SK-N-SH (cell line): Measurements from ENCODE around the gene MINDY4.

Source experiments
- CTCF ChIP-seq: fragments of 200-600 bp; sonication (generic); IDR thresholded peaks from 2 replicates; pipeline ENCODE4 v1.6.1; 2017; ENCODE audit warnings: antibody characterized with exemption, mild to moderate bottlenecking, moderate library complexity
- EZH2phosphoT487 ChIP-seq: fragments of 200-600 bp; sonication (generic); IDR thresholded peaks from 2 replicates; pipeline ENCODE4 v1.6.1; 2017; ENCODE audit warnings: low read depth, mixed run types, mild to moderate bottlenecking, antibody characterized with exemption, moderate library complexity, borderline replicate concordance
- GATA2 ChIP-seq: sonication (generic); formaldehyde crosslinking; IDR thresholded peaks from 2 replicates; pipeline ENCODE4 v1.5.0; 2020; ENCODE audit warnings: mild to moderate bottlenecking, missing genetic modification reagents
- MEF2A ChIP-seq: IDR thresholded peaks from 2 replicates; pipeline ENCODE4 v1.4.0; 2012; ENCODE audit warnings: low read depth, borderline replicate concordance
- NRF1 ChIP-seq: IDR thresholded peaks from 2 replicates; pipeline ENCODE4 v1.6.1; 2012; ENCODE audit warnings: low read depth, mild to moderate bottlenecking, low read length
- POLR2AphosphoS5 ChIP-seq: IDR thresholded peaks from 2 replicates; pipeline ENCODE4 v1.6.1; 2012; ENCODE audit warnings: low read depth, low read length
- TCF12 ChIP-seq: IDR thresholded peaks from 2 replicates; pipeline ENCODE4 v1.4.0; 2012
- YY1 ChIP-seq: IDR thresholded peaks from 2 replicates; pipeline ENCODE4 v1.4.0; 2012; ENCODE audit warnings: low read depth, mild to moderate bottlenecking

GRCh38 chr7:30815951-30816644 is 44.9 kb downstream of the MINDY4 start:
- no peak for TF ChIP-seq TCF12
- TF ChIP-seq GATA2 (CRISPR knock-in tag), result no peak
- no peak for TF ChIP-seq MEF2A
- TF ChIP-seq CTCF, result no peak
- TF ChIP-seq NRF1, result no peak
- TF ChIP-seq EZH2phosphoT487, result no peak
- TF ChIP-seq POLR2AphosphoS5, result no peak
- no peak for TF ChIP-seq YY1
